ENCODE measurements around the gene PCDHGA6. TPM values are rescaled to one million over a fixed set of nuclear protein-coding genes. Genes with fewer than 3 reads are reported as not detected.

Gene PCDHGA6
- total and polyA plus RNA-seq, 9 of the 15 experiments (the other 6 are each of a cell fraction or from before 2014, with no cell fraction given): 0.01 to 0.18 (median 0.09) TPM; not detected in 1

GRCh38 chr5:141326088-141326854 lies 47.4 kb upstream of the PCDHGA6 start (continued):
- TF ChIP-seq ZBTB26 (CRISPR knock-in tag; IDR thresholded peaks at IDR 0.05): no peak
- TF ChIP-seq HMBOX1 (IDR thresholded peaks at IDR 0.05): peak; percentile 33; the same call in 1 of the 2 replicates
- TF ChIP-seq CREB1 (IDR thresholded peaks at IDR 0.05): 0 out of 2 replicates have a peak, but pooled peaks have one; percentile 18
- no peak for TF ChIP-seq CREB1 (CRISPR knock-in tag; IDR thresholded peaks at IDR 0.05)
- TF ChIP-seq DPF2 (IDR thresholded peaks at IDR 0.05): 0 out of 2 replicates have a peak, but pooled peaks have one; percentile 26
- TF ChIP-seq GABPA (tag; conservative IDR thresholded peaks at IDR 0.05; ENCODE audit: low read depth): no peak
- TF ChIP-seq PRDM10 (IDR thresholded peaks at IDR 0.05; ENCODE audit: partially characterized antibody): no peak
- TF ChIP-seq E2F6 (IDR thresholded peaks at IDR 0.05; ENCODE audit: borderline replicate concordance in 1 of 2, extremely low read depth in 1 of 2, insufficient read depth in 1 of 2, insufficient read length in 1 of 2, low read depth in 1 of 2, low read length in 1 of 2, poor library complexity in 1 of 2, severe bottlenecking in 1 of 2): peak; percentile 71 to 91
- no peak for TF ChIP-seq ATF1 (CRISPR knock-in tag; IDR thresholded peaks at IDR 0.05)
- peak; percentile 73 for TF ChIP-seq ATF1 (tag; IDR thresholded peaks at IDR 0.05)
- peak; percentile 77 for TF ChIP-seq CTBP1 (IDR thresholded peaks at IDR 0.05; ENCODE audit: borderline replicate concordance)
- TF ChIP-seq MAFG (tag; conservative IDR thresholded peaks at IDR 0.05): peak; percentile 50; the same call in 1 of the 2 replicates
- TF ChIP-seq MYC (IDR thresholded peaks at IDR 0.05; ENCODE audit: low read depth, low read length): 0 out of 2 replicates have a peak, but pooled peaks have one; percentile 24
- no peak for TF ChIP-seq MYC (CRISPR knock-in tag; IDR thresholded peaks at IDR 0.05; ENCODE audit: borderline replicate concordance, low read depth)
- TF ChIP-seq FOXA3 (CRISPR knock-in tag; conservative IDR thresholded peaks at IDR 0.05 in 1 of 2, IDR thresholded peaks at IDR 0.05 in 1 of 2): no peak
- no peak for TF ChIP-seq TAL1 (IDR thresholded peaks at IDR 0.05)
- TF ChIP-seq MTA1 (IDR thresholded peaks at IDR 0.05; ENCODE audit: borderline replicate concordance): peak; percentile 21; the same call in 1 of the 2 replicates
- TF ChIP-seq ZNF239 (CRISPR knock-in tag; IDR thresholded peaks at IDR 0.05): peak; percentile 90
- no peak for TF ChIP-seq ZNF436 (CRISPR knock-in tag; IDR thresholded peaks at IDR 0.05)
- no peak for TF ChIP-seq TAF1 (IDR thresholded peaks at IDR 0.05; ENCODE audit: control insufficient read depth, extremely low read depth, insufficient read depth, low read length, severe bottlenecking)
- TF ChIP-seq L3MBTL2 (IDR thresholded peaks at IDR 0.05): peak; percentile 91
